Stimulated activated CD8-positive, alpha-beta memory T cell treated with anti-CD3 and anti-CD28 coated beads, Interleukin-4, amount 100 ng/mL, for 48 hours (primary cell): ENCODE data around the gene GPLD1.
"Not testable (repeated sequence)": the region's sequence is repeated elsewhere in the genome, so short reads cannot be mapped to it uniquely, and the experiment has no call there.

Source experiments
- DNase-seq: peaks from one replicate; pipeline ENCODE4 v3.0.0-alpha.2; 2020

The GPLD1 gene, protein sequence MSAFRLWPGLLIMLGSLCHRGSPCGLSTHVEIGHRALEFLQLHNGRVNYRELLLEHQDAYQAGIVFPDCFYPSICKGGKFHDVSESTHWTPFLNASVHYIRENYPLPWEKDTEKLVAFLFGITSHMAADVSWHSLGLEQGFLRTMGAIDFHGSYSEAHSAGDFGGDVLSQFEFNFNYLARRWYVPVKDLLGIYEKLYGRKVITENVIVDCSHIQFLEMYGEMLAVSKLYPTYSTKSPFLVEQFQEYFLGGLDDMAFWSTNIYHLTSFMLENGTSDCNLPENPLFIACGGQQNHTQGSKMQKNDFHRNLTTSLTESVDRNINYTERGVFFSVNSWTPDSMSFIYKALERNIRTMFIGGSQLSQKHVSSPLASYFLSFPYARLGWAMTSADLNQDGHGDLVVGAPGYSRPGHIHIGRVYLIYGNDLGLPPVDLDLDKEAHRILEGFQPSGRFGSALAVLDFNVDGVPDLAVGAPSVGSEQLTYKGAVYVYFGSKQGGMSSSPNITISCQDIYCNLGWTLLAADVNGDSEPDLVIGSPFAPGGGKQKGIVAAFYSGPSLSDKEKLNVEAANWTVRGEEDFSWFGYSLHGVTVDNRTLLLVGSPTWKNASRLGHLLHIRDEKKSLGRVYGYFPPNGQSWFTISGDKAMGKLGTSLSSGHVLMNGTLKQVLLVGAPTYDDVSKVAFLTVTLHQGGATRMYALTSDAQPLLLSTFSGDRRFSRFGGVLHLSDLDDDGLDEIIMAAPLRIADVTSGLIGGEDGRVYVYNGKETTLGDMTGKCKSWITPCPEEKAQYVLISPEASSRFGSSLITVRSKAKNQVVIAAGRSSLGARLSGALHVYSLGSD

DNA sequence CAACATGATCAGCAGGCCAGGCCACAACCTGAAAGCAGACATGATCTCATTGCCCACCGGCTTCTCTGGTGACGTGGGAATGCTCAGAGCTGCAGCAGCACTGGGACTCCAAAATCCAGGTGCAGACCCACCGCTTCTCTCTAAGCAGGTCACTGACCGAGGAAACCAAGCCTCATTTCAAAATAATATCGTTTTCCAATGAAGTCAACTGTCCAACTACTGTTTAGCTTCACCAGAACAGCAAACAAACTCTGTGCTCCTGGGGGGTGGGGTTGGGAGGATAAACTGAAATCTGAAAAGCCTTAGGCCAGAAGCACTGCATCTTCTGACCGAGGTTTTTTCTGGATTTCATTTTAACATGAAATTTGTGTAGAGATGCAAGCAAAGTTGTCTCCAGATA, at the start of gene GPLD1:
TSS of gene GPLD1 (minus strand) at position 109 of the 400 bp plus-strand sequence. CDS start at position 42, 67 bp downstream.
- no peak for DNase-seq

DNA sequence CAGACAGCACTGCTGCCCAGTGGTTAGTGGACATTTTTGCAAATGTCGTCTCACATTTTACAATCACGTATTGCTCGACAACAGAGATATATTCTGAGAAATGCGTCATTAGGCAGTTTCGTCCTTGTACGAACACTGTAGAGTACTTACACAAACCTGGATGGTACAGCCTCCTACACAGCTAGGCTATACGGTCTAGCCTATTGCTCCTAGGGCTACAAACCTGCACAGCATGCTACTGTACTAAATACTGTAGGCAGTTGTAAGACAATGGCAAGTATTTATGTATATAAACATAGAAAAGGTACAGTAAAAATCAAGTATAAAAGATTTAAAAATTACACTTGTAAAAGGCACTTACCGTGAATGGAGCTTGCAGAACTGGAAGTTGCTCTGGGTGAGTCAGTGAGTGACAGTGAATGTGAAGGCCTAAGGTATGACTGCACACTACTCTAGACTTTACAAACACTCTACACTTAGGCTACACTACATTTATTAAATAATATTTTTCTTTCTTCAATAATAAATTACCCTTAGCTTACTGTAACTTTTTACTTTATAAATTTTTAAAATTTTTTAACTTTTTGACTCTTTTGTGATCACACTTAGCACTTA, 48.5 kb upstream of the GPLD1 start:
- DNase-seq = no peak

- no peak for DNase-seq
These were observed 47.8 kb upstream of the GPLD1 start for GRCh38 chr6:24537082-24537699.

- no peak for DNase-seq
These were observed 47.1 kb upstream of the GPLD1 start for GRCh38 chr6:24536466-24536865.

DNA sequence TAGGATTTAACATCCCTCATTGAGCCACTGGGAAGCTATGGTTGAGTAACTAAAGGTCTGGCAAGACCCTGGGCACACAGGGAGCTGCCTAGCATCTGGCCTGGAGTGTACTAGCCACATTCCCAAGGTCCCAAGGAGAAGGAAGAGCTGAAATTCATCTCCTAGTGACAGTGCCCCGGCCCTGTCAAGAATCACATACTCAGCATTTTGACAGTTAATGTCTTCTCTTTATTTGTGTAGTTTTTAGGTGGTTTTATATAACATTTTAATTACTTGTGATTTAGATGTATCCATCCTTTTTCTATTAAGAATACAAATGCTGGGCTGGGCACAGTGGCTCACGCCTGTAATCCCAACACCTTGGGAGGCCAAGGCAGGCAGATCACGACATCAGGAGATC, 45.8 kb upstream of the GPLD1 start:
- no peak for DNase-seq

DNA sequence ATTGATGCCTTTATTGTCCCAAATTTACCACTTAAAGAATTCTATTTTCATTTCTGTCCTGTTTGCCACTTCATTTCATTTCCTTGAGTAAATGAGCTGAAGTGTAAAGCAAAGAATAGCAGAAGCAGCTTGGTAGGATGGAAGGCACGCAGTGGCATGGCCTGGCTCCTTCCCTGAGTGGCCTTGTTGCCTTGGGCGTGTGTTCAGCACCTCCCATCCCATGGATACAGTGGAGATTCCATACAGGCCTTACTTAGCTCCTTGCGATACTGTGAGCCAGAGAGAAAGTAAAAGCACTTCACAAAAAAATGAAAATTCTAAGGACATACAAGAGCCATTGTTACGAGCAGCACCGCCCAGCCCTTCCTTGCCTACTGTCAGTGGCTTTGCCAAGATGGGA, 45.0 kb upstream of the GPLD1 start:
- no peak for DNase-seq

DNA sequence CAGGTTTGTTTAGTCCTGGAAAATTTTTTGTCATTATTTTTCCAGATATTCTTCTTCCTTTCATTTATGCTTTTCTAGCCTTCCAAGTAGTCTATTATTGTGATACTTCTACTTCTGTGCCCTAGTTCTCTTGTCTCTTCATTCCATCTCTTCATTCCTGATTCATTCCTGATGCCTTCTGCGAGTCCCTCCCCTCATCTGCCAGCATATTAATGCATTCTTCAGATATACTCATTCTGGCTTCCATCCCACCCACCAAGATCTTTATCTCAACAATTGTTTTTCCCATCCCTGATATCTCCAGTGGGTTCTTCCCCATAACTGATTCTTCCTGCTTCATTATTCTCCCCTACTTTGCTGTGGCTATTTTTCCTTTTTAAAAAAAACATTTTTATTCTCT, 40.6 kb upstream of the GPLD1 start:
- DNase-seq = no peak

DNA sequence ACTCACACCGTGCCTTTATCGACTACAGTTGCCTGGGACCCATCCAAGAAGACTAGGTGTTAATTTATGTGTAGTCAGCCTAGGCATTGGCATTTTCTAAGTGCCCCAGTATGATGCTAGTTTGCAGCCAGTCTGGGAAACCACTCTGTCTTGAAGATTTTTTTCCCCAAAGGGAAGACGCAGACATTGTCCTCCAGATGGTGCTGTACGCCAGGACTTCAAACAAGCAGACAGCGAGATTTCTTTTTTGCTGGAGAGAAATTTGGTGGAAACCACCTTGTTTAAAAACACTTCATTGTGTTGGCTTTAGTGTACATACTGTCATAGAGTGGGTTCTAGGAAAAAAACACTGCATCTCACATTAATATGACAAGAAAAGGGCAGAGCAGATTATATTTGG, 35.4 kb upstream of the GPLD1 start:
- no peak for DNase-seq

DNA sequence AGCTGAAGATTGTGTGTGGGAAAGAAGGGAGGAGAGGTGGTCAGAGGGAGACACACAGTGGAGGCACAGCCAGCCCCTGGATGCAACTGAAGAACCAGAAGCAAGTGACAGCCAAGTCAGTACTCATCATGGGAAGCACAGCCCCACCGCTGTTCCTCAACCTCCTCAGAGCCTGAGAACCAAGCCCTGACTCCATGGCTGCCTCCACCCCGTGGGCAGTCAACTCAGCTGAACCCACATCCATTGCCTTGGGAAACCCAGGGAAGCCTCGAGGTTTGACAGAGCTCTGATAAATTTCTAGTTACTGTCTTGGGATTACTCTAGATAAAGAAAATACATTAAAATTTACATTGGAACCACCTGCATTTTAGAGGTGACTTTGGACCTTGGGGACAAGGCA, 35.0 kb upstream of the GPLD1 start:
- DNase-seq = no peak

GRCh38 chr6:24522228-24523176, 33.1 kb upstream of the GPLD1 start:
- DNase-seq = no peak

- DNase-seq = peak; percentile 54
These were observed 31.7 kb upstream of the GPLD1 start for GRCh38 chr6:24520929-24521546.

- DNase-seq = no peak
These were observed 28.5 kb upstream of the GPLD1 start for GRCh38 chr6:24517659-24518543.

DNA sequence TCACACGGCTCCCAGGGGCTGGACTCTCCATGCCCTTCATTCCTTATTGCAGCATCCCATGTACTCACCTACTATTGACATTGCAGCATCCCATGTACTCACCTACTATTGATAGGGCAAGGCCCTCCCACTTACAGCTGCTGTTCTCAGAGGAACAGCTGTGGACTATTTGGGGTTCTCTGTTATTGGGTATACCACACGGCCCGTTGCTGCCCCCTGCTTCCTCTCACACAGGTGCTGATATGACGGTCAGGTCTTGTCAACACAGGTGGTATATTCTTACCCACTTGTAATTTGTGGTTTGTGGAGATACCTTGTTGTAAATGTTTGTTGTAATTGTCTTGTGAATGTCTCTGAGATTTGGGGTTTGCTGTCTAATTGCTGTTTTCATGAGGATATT, 24.2 kb upstream of the GPLD1 start:
- DNase-seq = no peak

- DNase-seq = not testable (repeated sequence)
These were observed 22.6 kb upstream of the GPLD1 start for GRCh38 chr6:24511976-24512375.

- no peak for DNase-seq
These were observed 17.6 kb upstream of the GPLD1 start for GRCh38 chr6:24506814-24507520.

- no peak for DNase-seq
These were observed 15.5 kb upstream of the GPLD1 start for GRCh38 chr6:24504649-24505586.

DNA sequence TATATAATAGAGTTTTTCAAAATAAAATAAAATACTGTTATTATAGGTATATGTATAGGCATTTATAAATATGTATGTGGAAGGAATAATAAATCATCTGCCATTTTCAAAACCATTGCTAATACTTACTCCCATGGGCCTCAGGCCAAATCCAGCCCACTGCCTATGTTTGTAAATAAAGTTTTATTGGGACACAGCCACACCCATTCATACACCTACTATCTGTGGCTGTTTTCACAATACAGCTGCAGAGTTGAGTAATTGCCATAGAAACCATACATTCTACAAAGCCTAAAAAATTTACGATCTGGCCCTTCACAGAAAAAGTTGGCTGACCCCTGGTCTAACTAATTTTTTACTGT, 14.9 kb upstream of the GPLD1 start:
- DNase-seq = no peak

- DNase-seq = no peak
These were observed 12.5 kb upstream of the GPLD1 start for GRCh38 chr6:24501914-24502313.

- no peak for DNase-seq
These were observed 12.0 kb upstream of the GPLD1 start for GRCh38 chr6:24501374-24501773.
